ENCODE results near the gene TLN1. TPM values are rescaled to one million over a fixed set of nuclear protein-coding genes. Genes with fewer than 3 reads are reported as not detected.

The TLN1 gene
- total RNA-seq, 4 donors from 2014 or later: 888 to 1,583 (median 1,047) TPM

- peak within 1 kb of the TSS; percentile 94 to 100 (median 100) for H3K27ac ChIP-seq
- no peaks in the 10 kb centered on the region for H3K27me3 ChIP-seq
- no CpG with 5 or more reads among the region's 58 CpGs for WGBS, 2 donors (ENCODE audit: low coverage in 1 of 2)
- no peak for TF ChIP-seq EP300 (IDR thresholded peaks at IDR 0.05)
- peak in 3 of 4 experiments; percentile 16 to 37 (median 27) for TF ChIP-seq CTCF (IDR thresholded peaks at IDR 0.05)
- peak; percentile 64 for TF ChIP-seq POLR2AphosphoS5 (IDR thresholded peaks at IDR 0.05)
- TF ChIP-seq POLR2A (IDR thresholded peaks at IDR 0.05): peak in 1 of 2 donors; percentile 27
- H3K4me3 ChIP-seq: peak within 1 kb of the TSS; percentile 16 to 60
- no peaks in the 10 kb centered on the region for H3K9me3 ChIP-seq
- H3K4me1 ChIP-seq: peaks cover 0 to 66% (median 17%) of the 10 kb centered on the region in 3 donors
- peaks cover 0 to 11% of the 10 kb centered on the region in 2 donors for H3K36me3 ChIP-seq
- ATAC-seq: peak; percentile 78
Observed at GRCh38 chr9:35664531-35665470, 67.2 kb downstream of the TLN1 start, which contains the start of gene ARHGEF39. Gene ARHGEF39 (minus strand): TSS chr9:35665195. CDS start chr9:35665169, 26 bp downstream.

DNA sequence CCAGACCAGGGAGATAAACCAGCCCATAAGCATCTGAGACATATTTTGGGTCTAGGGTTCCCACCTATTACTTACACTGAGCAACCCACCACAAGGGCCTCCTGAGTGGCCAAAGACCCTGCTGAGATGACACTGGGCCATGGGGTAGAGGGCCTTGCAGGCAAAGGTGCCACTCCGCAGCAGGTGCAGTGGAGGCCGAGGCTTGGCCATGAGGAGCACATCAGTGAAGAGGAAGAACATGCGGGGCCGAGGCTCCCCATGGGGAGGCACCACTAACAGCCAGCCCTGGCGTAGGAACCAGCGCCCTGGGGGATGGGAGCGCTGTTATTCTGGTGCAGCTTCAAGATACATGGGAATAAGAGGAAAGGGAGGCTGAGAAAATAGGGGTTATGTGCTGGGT is 69.6 kb downstream of the TLN1 start:
- TF ChIP-seq POLR2AphosphoS5 (IDR thresholded peaks at IDR 0.05): peak; percentile 21
- no peak for TF ChIP-seq POLR2A (IDR thresholded peaks at IDR 0.05)

GRCh38 chr9:35661756-35662350 is 70.1 kb downstream of the TLN1 start:
- no peaks in the 10 kb centered on the region for H3K9me3 ChIP-seq
- H3K27me3 ChIP-seq: no peaks in the 10 kb centered on the region
- H3K36me3 ChIP-seq: peaks cover 0 to 11% of the 10 kb centered on the region in 2 donors
- no peak for ATAC-seq
- peak overlapping the region; percentile 94 to 100 (median 100) for H3K27ac ChIP-seq
- 8 to 29% methylated on average over 1 of the region's 3 CpGs for whole genome bisulfite sequencing, 2 donors (ENCODE audit: low coverage in 1 of 2)
- H3K4me3 ChIP-seq: no peak overlapping the region
- peaks cover 0 to 84% (median 17%) of the 10 kb centered on the region in 3 donors for H3K4me1 ChIP-seq
- TF ChIP-seq POLR2AphosphoS5 (IDR thresholded peaks at IDR 0.05) (peak; percentile 29), CTCF (IDR thresholded peaks at IDR 0.05) (no peak)

More for the DNA sequence above, 69.6 kb downstream of the TLN1 start:
- WGBS, 2 donors (ENCODE audit: low coverage in 1 of 2): 84 to 91% methylated on average over 4 to 5 of the region's 7 CpGs
- H3K4me1 ChIP-seq: peaks cover 0 to 78% (median 17%) of the 10 kb centered on the region in 3 donors
- H3K27me3 ChIP-seq: no peaks in the 10 kb centered on the region
- ATAC-seq: no peak
- no peak overlapping the region for H3K4me3 ChIP-seq
- no peaks in the 10 kb centered on the region for H3K9me3 ChIP-seq
- peak overlapping the region; percentile 94 to 100 (median 100) for H3K27ac ChIP-seq
- peaks cover 0 to 11% of the 10 kb centered on the region in 2 donors for H3K36me3 ChIP-seq

GRCh38 chr9:35660966-35661415 is 71.0 kb downstream of the TLN1 start:
- H3K4me3 ChIP-seq: peak overlapping the region in 1 of 2 donors; percentile 97

More at GRCh38 chr9:35660966-35661415, 71.0 kb downstream of the TLN1 start:
- H3K4me1 ChIP-seq: peaks cover 0 to 85% (median 17%) of the 10 kb centered on the region in 3 donors
- H3K27ac ChIP-seq: peak overlapping the region; percentile 94 to 100 (median 100)
- ATAC-seq: peak; percentile 3
- H3K9me3 ChIP-seq: no peaks in the 10 kb centered on the region
- TF ChIP-seq POLR2A (IDR thresholded peaks at IDR 0.05) (peak; percentile 46 to 62), POLR2AphosphoS5 (IDR thresholded peaks at IDR 0.05) (peak; percentile 74), CTCF (IDR thresholded peaks at IDR 0.05) (peak in 3 of 4 experiments; percentile 48 to 74 (median 62)), EP300 (IDR thresholded peaks at IDR 0.05) (no peak)
- peaks cover 0 to 11% of the 10 kb centered on the region in 2 donors for H3K36me3 ChIP-seq
- 2 to 37% methylated on average over 7 to 8 of the region's 9 CpGs for WGBS, 2 donors (ENCODE audit: low coverage in 1 of 2)
- H3K27me3 ChIP-seq: no peaks in the 10 kb centered on the region

All from gastroesophageal sphincter (tissue), 4 donors.